Amniotic stem cell (primary cell): Measurements from ENCODE around the gene HOXA1.
"Not testable (repeated sequence)": the region's sequence is repeated elsewhere in the genome, so short reads cannot be mapped to it uniquely, and the experiment has no call there.

Experiments
- DNase-seq: peaks from one replicate; lab custom pipeline; 2025; lab: John Stamatoyannopoulos, UW

Gene HOXA1

DNA sequence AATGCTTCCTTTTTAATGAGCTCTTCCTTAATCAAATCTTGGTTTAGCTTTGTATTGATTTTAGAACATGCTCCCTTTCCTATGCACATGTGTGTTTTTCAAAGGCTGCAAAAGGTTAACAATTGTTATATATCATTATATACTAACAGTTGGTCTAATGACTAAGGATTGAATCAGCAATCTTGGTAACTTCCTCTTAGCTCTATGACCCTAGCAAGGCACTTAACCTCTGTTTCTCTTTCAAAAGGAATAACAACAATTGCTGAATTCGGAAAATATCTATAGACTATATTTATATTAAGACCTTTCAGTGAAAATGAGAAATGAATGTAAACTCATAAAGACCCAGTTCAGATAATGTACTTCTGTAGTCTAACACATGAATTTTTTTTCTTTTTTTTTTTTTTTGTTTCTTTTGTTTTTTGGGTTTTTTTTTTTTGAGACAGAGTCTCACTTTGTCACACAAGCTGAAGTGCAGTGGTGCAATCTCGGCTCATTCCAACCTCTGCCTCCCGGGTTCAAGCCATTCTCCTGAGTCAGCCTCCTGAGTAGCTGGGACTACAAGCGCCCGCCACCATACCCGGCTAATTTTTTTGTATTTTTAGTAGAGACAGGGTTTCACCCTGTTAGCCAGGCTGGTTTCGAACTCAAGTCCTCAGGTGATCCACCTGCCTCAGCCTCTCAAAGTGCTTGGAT, 48.8 kb downstream of the HOXA1 start:
- DNase-seq = no peak

DNA sequence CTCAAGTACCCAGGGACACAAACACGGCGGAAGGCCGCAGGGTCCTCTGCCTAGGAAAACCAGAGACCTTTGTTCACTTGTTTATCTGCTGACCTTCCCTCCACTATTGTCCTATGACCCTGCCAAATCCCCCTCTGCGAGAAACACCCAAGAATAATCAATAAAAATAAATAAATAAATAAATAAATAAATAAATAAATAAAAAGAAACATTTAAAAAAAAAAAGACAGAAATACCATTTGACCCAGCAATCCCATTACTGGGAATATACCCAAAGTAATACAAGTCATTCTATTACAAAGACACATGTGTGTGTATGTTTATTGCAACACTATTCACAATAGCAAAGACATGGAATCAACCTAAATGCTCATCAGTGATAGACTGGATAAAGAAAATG, 49.8 kb downstream of the HOXA1 start:
- not testable (repeated sequence) for DNase-seq

- not testable (repeated sequence) for DNase-seq
Observed at GRCh38 chr7:27045066-27045465, 50.7 kb downstream of the HOXA1 start.
